GDM1 (cell line): ENCODE data around the gene PPP6R1.

Experiments used
- DNase-seq: peaks from one replicate; lab custom pipeline; 2025; lab: John Stamatoyannopoulos, UW

The PPP6R1 gene, protein sequence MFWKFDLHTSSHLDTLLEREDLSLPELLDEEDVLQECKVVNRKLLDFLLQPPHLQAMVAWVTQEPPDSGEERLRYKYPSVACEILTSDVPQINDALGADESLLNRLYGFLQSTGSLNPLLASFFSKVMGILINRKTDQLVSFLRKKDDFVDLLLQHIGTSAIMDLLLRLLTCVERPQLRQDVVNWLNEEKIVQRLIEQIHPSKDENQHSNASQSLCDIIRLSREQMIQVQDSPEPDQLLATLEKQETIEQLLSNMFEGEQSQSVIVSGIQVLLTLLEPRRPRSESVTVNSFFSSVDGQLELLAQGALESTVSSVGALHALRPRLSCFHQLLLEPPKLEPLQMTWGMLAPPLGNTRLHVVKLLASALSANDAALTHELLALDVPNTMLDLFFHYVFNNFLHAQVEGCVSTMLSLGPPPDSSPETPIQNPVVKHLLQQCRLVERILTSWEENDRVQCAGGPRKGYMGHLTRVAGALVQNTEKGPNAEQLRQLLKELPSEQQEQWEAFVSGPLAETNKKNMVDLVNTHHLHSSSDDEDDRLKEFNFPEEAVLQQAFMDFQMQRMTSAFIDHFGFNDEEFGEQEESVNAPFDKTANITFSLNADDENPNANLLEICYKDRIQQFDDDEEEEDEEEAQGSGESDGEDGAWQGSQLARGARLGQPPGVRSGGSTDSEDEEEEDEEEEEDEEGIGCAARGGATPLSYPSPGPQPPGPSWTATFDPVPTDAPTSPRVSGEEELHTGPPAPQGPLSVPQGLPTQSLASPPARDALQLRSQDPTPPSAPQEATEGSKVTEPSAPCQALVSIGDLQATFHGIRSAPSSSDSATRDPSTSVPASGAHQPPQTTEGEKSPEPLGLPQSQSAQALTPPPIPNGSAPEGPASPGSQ

DNA sequence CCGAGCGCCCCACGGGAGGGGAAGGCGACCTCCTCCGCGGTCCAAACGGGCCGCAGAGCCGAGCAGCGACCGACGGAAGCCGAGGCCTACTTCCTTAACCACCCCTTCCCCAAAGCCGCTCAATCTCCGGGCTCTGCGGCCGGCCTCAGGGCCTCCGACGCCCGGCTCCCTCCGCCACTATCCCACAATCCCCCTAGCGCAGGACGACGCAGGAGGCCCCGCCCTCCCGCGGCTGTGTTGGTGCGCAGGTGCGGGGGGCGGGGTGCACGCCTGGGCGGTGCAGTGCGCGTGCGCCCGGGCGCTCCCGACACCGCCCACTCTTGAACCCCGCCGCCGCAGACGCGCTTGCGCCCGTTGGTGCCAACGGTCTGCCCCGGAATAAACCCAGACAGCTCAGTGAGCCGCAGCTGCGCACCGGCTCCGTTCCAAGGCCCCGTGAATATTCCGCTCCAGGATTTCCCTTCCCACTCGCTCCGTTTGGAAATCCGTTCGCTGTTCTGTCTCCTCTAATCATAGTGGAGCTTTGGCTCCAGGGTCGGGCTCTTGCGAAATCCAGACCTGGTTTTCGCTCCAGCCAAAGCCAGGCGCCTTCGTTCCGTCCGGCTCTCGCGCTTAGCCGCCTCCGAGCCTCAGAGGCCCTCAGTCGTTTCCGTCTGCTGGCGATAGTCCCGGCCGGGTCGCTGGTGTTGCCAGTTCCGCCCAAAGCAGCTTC, at the start of gene PPP6R1:
TSS of gene PPP6R1 (minus strand) at position 190 of the 712 bp plus-strand sequence. CDS start 11,914 bp downstream, outside the sequence.
- peak; percentile 99 for DNase-seq

DNA sequence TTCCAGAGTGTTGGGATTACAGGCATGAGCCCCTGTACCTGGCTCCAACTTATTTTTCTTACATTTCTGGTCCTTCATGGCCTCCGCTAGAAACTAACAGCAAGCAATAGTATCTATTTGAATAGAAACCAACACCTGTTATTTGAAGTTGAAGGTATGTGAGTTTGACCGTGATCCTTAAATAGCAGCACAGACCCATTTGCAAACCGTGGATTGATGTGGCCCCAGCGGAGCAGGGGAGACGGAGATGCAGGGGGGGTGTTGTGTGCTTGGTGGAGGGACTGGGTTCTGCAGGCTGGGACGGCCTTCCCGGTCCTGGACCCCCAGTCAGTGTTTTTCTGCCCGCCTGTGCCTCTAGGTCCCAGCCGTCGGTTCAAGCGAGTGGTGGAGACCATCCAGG, 49.5 kb upstream of the PPP6R1 start:
- no peak for DNase-seq

DNA sequence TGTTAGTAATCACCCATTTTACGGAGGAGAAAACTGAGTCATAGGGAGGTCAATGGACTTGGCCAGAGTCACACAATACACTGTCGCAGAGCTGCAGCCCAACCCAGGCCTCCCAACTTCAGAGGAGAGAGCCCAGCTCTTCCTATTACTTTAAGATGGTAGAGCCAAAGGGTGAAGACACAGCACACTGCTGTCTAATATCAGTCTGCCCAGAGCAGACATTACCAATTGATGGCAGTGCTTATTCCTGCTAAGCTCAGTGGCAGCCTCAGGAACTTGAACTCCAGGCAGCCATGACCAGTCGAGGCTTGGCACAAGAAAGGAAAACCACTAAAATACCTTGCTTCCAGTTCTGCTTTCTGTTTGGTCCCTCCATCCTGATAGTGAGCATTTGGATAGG, 47.9 kb upstream of the PPP6R1 start:
- DNase-seq: no peak

DNA sequence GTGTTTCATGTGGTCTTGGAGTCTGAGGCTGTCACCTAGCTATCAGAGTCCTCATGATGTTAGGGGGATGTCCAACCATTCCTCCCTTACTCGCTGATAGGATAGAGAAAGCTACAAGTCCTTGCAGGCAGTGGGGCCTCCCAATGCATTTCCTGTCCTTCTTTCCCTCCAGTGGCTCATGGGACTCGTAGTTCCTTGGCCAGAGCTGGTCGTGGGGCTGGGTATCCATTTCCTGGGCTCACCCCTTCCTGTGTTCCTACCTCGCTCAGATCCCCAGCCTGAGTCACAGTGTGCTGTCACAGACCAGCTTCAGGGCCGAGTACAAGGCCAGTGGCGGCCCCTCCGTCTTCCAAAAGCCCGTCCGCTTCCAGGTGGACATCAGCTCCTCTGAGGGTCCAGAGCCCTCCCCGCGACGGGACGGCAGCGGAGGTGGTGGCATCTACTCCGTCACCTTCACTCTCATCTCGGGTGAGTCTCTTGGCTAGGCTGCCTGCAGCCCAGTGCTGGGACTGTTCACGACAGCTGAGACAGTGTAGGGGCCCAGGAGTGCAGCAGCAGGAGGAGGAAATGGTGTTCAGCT, 47.3 kb upstream of the PPP6R1 start:
- DNase-seq: no peak

DNA sequence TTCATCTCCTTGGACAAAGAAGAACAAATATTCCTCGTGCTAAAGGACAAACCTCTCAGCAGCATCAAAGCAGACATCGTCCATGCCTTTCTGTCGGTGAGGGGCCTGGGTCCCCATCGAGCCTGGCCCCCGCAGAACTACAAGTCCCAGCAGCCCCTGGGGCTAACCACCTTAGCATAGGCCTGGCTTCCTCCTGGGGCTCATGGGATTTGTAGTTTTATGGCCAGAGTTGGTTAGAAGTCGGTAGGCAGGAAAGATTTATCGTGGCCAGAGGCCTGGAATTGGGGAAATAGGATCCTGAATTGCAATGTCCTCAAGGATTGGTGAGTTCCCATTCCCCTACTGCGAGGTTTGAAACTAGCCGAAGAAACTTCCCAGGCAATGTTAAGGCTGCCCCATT, 46.7 kb upstream of the PPP6R1 start:
- DNase-seq: peak; percentile 39

DNA sequence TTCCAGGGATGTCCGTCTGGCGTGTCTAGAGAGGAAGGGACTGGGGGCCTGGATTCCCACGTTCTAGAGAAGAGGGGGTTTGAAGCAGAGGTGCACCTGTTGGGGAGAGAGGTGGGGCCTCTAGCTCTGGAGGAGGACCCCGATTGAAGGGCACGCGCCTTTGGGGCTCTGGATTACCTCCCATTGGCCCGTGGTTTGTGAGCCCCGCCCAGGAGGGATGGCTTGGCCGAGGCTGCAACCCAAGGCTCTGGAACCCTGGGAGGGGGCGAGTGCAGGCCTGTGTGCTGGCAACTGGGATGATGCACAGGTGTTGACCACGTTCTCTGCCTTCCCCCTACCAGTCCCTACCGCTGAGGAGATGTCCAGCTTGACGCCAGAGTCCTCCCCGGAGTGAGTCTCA, 46.2 kb upstream of the PPP6R1 start:
- DNase-seq: no peak

DNA sequence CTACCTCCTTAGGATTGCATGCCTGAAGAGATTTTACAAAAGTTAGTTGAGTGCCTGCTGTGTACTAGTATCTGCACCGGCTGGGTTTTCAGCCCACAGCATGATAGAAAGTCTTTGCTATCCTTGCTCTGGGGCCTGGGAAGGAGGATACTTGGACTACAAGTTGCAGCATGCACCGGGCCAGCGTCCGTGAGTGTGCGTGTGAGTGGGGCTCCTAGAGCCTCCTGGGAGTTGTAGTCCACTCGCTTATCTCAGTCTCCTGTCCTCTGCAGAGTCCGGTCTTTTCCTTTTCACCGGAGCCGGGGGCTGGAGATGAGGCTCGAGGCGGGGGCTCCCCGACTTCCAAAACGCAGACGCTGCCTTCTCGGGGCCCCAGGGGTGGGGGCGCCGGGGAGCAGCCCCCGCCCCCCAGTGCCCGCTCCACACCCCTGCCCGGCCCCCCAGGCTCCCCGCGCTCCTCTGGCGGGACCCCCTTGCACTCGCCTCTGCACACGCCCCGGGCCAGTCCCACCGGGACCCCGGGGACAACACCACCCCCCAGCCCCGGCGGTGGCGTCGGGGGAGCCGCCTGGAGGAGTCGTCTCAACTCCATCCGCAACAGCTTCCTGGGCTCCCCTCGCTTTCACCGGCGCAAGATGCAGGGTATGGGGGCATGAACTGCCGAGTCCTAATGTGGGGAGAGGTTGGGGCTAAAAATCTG, 45.6 kb upstream of the PPP6R1 start:
- peak; percentile 29 for DNase-seq

DNA sequence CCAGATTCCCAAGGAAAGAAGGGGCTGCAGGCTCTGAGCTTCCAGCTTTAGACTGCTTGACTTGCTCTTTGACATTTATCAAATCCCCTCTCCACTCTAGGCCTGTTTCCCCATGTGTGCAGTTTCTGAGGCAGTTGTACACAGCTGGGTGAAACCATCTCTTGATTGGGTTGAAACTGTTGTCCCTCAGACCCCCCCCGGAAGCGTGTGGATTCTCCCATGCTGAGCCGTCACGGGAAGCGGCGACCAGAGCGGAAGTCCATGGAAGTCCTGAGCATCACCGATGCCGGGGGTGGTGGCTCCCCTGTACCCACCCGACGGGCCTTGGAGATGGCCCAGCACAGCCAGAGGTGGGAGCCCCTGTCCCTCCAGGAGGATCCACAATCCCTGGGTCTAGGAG, 44.7 kb upstream of the PPP6R1 start:
- no peak for DNase-seq

DNA sequence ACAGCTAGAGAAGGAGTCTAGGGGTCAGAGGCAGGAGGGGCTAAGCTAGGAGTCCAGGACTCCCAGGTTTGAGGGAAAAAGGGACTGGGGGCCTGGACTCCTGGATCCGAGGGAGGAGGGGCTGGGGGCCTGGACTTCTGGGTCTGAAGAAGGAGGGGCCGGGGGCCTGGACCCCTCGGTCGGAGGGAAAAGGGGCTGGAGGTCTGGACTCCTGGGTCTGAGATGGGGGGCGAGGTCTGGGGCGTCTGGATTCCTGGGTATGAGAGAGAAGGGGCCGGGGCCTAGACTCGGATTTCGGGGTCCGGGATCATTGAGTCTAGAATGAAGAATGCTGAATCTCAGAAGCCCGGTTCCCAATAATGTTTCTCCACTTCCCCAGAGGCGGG, 43.5 kb upstream of the PPP6R1 start:
- DNase-seq: no peak

DNA sequence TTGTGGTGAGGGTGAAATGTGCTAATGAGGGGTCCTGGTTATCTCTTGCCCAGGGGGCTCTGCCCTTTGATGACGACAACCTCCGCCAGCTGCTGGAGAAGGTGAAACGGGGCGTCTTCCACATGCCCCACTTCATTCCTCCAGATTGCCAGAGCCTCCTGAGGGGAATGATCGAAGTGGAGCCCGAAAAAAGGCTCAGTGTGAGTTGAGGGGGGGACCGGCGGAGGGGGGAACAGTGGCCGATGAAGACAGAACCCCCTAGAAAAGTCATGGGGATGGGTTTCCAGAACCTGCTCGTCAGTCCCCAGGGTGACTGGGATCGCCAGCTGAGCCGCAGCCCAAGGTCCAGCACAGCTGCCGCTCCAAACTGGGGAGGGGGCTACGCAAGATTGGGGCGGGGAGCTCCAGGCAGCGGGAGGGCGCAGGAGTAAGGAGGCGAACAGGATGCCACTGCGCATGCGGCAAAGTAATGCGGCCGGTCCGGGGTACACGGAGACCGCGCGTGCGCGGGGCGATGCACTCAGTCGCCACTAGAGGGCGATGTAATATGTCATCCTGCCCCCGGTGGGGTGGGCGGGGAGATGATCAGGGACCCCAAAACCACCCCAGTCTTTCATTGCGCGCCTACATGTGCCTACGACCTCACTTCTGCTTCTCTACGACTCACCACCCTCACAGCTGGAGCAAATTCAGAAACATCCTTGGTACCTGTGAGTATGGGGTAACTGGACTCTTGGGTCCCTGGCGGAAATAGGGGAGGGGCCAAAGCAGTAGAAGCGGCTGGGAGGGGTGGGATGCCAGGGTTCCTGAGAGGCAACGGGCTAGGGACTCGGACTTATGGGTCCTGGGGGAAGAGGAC, 42.9 kb upstream of the PPP6R1 start:
- DNase-seq: peak; percentile 76

DNA sequence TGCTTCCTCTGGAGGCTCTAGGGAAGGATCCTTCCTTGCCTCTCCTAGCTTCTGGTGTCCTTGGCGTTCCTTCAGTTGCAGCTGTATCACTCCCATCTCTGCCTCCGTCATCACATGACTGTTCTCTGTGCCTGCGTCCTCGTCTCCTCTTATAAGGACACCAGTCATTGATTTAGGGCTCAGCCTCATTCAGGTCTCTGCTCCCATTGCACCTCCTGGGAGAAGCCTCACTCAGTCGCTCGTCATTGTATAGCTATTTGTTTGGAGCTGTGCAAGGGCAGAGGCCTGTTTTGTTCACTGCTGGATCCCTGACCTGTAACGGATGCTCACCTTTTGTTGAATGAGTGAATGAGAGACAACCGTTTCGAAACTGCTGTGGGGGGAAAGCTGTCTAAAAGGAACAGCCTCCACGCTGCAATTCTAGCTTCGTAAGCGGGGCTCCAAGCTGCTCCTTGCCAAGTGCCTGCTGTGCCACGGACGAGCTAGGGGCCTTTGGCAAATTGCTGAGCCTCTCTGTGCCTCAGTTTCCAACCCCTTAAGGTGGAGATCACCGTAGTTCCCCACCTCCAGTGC, 42.2 kb upstream of the PPP6R1 start:
- DNase-seq: no peak

DNA sequence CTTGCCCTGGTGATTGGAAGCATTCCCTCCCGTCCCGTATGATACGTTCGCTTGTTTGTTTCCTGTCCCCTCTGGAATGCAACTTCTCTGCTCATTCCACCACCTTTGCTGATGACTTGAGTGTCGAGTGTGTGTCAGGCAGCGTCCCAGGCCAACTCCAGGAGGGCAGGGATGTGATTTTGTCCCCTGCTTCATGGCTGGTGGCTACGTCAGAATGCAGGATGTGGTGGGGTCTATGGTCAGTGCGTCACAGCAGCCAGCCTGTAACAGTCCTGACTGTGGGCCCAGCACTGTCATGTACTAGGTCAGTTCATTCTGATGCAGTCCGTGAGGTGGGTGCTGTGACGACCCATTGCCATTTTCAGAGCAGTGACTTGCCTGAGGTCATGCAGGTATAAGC, 41.2 kb upstream of the PPP6R1 start:
- no peak for DNase-seq

DNA sequence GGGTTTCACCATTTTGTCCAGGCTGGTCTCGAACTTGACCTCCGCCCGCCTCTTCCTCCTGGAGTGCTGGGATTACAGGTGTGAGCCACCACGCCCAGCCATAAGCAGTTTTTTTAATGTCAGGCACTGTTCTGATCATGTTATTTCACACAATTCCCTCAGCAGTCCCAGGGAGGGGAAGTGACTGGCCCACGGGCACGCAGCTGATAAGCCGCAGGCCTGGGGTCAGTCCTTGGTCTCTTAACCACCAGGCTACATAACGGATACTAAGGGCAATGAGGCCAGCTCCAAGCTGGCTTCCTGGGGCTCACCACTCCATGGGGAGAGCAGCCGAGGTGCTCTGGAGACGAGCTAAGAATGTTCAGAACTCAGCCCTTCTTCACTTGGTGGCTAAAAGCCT, 38.5 kb upstream of the PPP6R1 start:
- DNase-seq: no peak

DNA sequence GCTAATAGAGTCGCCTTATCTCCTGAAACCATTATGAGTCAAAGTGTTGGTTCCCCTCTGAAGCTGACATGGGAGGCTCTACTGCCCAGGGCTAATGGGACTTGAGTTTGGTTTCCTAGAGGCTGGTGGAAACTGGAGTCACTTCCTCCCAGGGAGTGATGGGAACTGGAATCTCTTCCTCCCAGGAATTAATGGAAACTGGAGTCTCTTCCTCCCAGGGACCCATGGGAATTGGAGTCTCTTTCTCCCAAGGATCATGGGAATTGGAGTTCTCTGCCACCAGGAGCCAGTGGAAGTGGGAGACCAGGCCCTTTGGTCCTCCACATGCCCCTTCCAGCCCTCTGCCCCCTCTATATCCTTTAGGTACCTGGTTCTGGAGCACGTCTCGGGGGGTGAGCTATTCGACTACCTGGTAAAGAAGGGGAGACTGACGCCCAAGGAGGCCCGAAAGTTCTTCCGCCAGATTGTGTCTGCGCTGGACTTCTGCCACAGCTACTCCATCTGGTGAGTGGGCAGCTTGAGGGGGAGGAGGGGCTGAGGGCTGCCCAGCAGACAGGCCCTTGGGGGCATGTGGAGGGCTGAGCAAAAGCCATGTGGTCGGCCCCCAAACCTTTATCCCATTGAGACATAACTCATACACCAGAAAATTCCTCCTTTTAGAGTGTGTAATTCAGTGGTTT, 30.4 kb upstream of the PPP6R1 start:
- no peak for DNase-seq

DNA sequence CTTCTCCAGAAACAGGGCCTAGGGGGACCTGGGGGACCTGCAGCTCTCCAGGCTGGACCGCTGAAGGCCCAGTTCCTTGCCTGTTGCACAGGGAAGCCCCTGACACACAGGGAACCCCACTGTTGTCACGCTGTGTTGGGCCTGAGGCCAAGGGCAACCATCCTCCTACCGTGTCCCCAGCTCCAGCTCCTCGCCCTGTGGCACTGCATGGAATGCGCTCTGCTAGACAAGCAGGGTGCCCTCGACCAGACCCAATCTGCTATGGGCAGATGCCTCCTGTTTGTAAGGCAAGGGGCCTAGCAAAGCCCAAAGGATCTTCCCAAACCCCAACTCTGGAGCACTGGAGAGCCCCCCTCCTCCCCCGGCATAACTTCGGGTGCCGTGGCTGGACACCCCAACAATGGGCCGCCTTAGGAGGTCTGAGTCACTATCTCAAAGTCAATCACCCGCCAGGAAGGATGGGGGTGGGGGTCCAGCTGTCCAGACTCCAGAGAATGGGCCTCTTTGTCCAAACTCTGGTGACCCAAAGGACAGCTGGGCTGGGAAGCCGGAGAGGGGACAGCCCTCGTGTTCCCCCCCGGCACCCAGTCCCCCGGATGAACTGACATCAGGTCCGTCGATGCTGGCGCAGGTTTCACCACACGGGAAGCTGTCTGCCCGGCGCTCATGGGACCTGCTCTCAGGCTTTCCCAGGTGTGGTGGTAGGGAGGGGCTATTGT, 28.7 kb upstream of the PPP6R1 start:
- DNase-seq: no peak

DNA sequence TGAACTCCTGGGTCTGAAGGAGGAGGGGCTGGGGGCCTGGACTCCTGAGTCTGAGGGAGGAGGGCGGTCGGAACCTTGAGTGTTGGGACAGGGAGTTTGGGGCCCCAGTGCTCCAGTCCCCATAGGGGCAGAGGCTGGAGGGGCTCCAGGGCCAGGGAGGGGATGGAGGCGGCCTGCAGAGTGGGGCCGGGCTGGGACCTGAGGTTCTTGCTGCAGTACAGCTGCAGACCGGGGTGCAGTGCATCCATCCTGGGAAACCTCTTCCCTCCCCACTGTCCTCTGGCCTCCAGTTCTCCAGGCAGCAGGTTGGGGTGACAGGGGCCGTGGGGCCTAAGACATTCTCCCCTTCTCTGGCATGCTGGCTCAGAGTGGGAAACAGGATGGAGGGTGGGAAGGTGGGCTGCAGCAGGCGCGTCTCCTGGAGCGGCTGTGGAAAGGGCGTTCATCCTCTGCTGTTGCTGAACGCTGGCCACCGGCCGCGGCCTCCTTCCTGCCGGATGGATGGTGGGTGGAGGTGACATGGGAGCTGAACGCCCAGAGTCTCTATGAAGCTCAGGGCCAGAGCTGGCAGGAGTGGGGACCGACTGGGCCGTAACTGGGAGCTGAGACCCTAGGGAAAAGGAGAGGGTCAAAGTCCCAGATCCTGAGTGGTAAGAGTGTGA, 26.5 kb upstream of the PPP6R1 start:
- no peak for DNase-seq

DNA sequence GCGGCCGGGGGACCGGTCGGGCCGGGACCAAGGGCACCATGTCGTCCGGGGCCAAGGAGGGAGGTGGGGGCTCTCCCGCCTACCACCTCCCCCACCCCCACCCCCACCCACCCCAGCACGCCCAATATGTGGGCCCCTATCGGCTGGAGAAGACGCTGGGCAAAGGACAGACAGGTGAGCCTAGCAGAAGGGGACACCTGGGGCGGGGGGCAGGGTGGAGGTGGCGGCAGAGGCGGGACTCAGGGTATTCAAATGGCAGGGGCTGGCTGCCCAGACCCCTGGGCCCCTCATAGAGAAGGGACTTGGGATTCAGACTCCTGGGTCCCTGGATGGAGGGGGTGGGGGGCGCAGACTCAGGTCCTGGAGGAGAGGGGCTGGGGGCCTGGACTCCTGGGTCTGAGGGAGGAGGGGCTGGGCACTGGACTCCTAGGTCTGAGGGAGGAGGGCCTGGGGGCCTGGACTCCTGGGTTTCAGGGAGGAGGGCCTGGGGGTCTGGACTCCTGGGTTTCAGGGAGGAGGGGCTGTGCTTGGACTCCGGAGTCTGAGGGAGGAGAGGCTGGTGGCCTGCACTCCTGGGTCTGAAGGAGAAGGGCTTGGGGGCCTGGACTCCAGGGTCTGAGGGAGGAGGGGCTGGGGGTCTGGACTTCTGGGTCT, 25.7 kb upstream of the PPP6R1 start:
- DNase-seq: no peak
